Forelimb muscle (tissue), 1 donor: ENCODE data around the gene GPC6. TPM values are rescaled to one million over a fixed set of nuclear protein-coding genes. Genes with fewer than 3 reads are reported as not detected.

ENCODE experiments used
- DNase-seq: peaks from one replicate; pipeline ENCODE4 v3.0.0-alpha.2; 2013; ENCODE audit warnings: low read depth
- polyA plus RNA-seq: library from polyadenylated mRNA; unstranded; fragments of 120-200 nt; gene quantifications from one replicate; pipeline ENCODE4 v1.2.1, GENCODE V29; 2013; ENCODE audit not compliant: insufficient read length

Gene GPC6
- polyA plus RNA-seq, 1 donor = 8.2 TPM

- no peak for DNase-seq
These were observed 806.5 kb downstream of the GPC6 start for GRCh38 chr13:94033098-94033497.

GRCh38 chr13:94033830-94034642 is 807.4 kb downstream of the GPC6 start:
- no peak for DNase-seq

GRCh38 chr13:94050039-94050438 is 823.4 kb downstream of the GPC6 start:
- no peak for DNase-seq

DNA sequence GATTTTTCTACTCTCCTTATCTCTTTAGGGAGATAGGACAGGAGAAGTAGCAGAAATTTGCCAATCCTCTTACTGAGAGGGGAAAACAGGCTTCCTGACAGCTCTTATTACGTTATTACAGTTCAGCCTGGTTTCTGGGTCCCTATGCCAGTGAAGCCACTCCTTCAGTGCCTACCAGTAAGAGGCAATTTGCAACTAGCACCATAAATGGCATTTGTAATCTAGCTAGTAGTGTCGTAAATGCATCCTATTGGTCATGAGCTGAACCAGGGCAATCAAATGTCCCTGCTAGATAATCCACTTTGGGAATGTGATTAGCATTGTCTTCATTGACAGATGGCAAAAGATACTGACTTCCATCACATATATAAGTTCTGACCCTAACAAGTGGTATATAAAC is 824.1 kb downstream of the GPC6 start:
- no peak for DNase-seq

- no peak for DNase-seq
These were observed 827.5 kb downstream of the GPC6 start for GRCh38 chr13:94053986-94054593.

DNA sequence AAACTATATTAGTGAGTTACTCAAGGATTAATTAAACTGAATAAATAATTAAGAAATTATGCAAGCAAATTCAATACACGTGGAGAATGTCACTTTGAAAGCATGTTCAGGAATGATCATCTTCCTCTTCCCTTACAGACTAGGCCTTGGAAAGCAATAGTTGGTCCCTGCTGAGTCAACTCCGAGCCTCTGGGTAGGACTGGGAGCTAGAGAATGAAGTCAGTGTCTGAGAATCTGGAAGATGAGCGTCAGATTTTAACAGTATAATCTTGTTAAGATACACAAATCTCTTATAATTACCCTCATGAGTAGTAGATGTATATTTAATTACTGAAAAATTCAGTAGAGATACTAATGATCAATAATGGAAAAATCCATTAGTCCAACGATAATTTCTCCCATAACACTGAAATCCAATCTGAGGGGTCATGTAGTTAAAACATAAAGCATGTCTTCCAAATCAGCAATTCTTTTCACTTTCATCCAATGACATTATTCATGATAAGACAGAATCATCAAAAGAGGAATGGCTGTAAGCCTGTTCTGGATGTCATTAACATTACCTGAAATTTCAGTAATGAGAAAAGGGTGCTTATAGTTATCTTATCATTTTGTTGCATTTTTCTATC is 829.9 kb downstream of the GPC6 start:
- no peak for DNase-seq

- DNase-seq = no peak
These were observed 831.1 kb downstream of the GPC6 start for GRCh38 chr13:94057618-94058186.

DNA sequence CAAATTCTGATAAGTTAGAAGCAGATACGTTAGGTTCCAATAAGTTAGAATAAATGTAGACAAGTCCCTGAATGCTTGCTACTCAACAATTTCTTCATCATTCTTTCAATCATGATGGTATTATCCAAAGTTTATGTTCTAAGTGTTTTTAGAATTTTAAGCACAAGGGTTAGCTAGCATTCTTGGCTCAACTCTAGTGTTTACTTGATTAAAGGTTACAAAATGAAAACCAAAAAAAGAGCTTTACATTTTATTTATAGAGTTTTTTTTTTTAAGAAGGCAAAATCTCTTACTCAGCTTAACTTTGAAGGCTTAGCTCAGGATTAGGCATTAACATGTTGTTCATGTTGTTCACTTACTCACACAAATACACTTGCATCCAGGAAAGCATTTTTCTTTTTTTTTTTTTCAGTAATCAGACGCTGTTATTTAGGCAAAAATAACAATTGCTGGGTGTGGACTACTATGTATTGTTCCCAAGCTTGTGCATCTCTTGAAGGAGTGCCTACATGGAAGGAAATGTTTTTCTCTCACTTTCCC is 832.3 kb downstream of the GPC6 start:
- no peak for DNase-seq

GRCh38 chr13:94061301-94061700 is 834.7 kb downstream of the GPC6 start:
- DNase-seq = no peak

GRCh38 chr13:94063096-94063495 is 836.5 kb downstream of the GPC6 start:
- peak; percentile 17 for DNase-seq

DNA sequence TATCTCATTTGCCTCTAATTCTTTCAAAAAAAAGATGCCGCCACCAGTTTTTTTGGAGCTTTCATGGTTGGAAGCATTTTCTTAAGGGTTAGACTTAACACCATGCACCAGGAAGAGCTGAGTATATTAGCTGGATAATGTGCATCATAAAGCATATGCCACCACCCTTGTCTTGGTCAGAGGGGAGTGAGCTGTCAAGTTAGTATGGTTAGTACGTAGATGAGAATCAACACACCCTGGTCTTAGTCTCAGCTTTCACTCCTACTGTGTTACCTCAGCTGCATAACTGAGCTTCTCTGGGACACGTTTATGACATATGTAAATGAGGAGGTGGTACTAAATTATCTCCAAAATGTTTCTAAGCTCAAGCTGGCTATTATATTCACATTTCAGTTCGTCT is 837.2 kb downstream of the GPC6 start:
- DNase-seq = no peak

GRCh38 chr13:94065741-94066140 is 839.1 kb downstream of the GPC6 start:
- no peak for DNase-seq

DNA sequence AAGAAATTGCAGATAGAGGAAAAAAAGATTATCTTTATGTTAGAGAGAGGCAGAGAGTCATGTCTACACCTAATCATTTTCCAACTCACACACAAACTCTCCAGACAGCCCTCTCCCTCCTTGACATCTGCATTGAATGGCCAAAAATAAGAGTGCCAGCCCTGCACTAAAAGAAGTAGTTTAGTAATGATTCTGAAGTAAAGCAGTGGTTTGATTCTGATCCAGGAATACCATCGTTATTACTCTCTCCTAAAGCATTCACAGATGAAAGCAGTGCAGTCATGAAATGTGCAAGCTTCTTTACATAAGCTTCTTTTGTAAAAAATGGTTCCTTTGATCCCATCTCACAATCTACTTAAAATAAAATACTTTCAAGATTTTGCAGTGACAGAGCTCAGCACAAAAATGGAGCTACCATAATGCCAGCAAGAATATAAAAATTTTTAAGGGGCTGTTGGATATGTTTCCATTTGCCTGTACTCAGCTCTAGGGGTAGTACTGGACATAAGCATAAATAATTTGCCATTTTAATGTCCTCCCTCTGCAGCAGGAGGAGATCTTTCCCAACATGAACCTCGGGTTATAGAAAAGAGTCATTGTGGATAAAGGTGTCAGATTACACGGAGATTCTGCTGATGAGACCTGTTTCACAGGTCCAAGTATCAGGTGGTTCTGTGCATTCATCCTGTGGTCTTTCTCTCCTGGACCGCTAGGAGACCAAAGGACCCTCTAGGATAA is 846.6 kb downstream of the GPC6 start:
- no peak for DNase-seq

DNA sequence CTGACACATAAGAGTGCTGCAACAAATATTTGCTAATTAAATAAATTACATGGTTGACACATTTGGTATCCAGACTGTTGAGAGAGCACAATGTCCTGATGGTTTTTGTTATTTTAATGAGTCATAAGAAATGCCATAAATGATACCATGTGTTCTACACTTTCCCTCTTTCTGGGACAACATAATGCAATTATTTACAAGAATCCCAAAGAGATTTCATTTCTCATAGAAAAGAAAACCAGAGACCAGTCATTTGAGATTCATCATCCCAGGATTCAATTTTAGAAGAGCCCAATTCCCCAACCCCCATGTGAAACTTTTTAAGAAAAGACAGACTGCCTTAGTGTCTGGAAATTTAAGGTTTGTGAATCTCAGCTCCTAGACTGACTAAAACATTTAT is 853.3 kb downstream of the GPC6 start:
- no peak for DNase-seq

GRCh38 chr13:94080527-94080926 is 853.9 kb downstream of the GPC6 start:
- no peak for DNase-seq

DNA sequence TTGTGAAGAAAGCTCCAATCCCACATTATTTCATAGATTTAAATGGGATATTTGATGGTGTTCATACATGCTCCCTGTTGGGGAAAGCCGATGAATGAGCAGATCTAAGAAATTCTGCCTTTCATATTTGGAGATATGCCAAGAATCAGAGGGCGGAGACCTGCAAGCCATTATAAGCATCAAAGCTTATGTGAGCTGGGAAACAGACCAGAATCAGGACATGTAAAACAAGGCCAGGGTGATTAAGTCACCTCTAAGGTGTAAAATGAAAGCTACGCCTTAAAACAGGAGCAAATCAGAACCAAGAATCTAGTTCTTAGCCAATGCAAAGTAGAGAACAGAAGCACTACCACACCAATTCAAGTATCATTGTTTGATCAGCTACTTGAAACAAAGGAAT is 860.5 kb downstream of the GPC6 start:
- DNase-seq = no peak

GRCh38 chr13:94088742-94089141 is 862.1 kb downstream of the GPC6 start:
- DNase-seq = no peak

DNA sequence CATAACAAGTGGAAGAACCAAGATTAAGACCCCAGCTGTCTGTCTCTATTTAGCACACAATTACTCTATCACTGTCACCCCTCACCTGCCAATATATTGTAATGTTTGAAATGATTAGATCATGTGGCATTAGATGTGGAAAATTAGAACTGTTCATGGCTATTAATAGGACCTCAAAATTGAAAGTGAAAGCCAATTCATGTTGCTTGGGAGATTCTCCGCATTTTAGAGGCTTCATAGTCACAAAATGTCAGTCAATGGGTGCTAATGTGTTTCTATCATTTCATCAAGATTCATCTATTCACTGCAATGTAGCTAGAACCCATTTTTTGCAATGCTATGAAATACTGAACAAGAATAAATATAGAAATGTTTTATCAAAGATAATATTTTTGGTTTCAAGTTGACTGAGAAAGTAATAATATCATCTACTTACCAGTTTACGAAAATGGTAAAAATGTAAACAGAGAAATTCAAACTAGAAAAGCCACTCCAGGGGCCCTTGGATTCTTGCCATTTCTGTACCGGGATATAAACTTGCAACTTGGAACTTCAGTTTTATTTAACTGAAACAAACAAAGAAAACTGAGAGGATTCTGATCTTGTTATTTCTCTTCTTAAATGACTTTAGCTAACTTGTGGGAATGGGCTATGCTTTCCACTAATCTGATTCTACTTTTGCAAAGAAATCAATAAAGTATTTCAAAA is 864.3 kb downstream of the GPC6 start:
- no peak for DNase-seq

- no peak for DNase-seq
These were observed 867.2 kb downstream of the GPC6 start for GRCh38 chr13:94093652-94094315.

GRCh38 chr13:94109715-94110374 is 883.2 kb downstream of the GPC6 start:
- DNase-seq = no peak
